Ectodermal cell (in vitro differentiated cells): ENCODE data around the gene PPP1R26.

Experiments used
- H3K27ac ChIP-seq: 2 replicates; pipeline ENCODE4 v1.7.0; 2013; ENCODE audit warnings: mild to moderate bottlenecking, low read depth, low read length; ENCODE audit not compliant: insufficient read depth, poor library complexity, severe bottlenecking
- H3K27me3 ChIP-seq: 2 replicates; pipeline ENCODE4 v1.7.0; 2013; ENCODE audit warnings: mild to moderate bottlenecking, low read length; ENCODE audit not compliant: insufficient read depth, control insufficient read depth, poor library complexity, severe bottlenecking
- H3K36me3 ChIP-seq: one replicate; pipeline ENCODE4 v1.7.0; 2013; ENCODE audit warnings: low read length; ENCODE audit not compliant: control insufficient read depth, insufficient read depth
- H3K4me1 ChIP-seq: one replicate; pipeline ENCODE4 v1.7.0; 2013; ENCODE audit warnings: low read length; ENCODE audit not compliant: control insufficient read depth, insufficient read depth
- H3K4me3 ChIP-seq: 2 replicates; pipeline ENCODE4 v1.7.0; 2013; ENCODE audit warnings: low read depth, low read length, control low read depth; ENCODE audit not compliant: insufficient read depth
- H3K9me3 ChIP-seq: 2 replicates; pipeline ENCODE4 v1.7.0; 2013; ENCODE audit warnings: mild to moderate bottlenecking, low read length, moderate library complexity; ENCODE audit not compliant: control insufficient read depth
- WGBS, 2 experiments: methylation state at CpG; one replicate each; pipeline ENCODE4 v1.1.7; 2013; ENCODE audit warnings: missing lambda C conversion rate in 2 of 2; 5-methylcytosine and 5-hydroxymethylcytosine counted together

PPP1R26 gene

DNA sequence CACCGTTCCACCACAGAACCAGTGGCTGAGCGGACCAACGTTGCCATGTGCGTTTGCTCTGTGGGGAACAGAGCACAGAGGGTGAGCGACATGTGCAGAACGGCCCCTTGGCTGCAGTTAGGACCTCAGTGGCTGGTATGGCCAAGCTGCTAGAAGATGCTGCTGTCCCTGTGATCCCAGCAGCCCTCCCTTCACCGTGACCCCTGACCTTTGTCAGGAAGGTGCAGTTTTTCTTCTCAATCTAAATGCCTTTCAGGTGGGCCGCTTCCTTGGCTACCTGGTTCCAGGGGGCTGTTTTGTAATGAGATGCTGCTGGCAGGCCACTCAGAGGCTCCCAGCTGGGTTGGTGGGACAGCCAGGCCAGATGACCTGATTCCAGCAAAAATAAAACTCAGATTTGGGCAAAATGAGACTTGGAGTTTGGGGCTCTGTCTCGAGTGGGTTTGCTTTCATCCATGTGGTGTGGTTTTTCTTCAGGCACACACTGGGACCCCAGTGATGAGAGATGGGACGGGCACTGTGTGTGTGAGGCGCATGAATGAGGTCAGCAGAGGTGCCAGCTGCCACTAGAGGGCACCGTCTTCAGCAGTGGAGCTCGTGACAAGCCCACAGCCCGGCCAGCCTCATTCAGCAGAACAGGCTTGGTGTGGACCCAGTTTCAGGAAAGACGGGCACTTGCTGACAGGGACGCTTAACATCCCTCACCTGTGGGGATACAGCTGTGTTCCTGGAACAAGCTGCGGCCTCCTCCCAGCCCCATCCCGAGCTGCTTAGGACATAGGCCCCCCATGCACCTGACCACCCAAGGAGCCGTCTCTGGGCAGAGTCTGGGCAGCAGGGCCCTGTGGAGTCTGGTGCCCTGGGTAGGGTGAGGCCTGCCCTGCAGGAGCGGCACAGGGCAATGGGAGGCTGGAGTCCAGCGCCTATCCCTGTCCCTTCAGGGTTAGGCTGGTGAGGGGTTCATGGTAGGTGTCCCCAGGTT is 25.0 kb downstream of the PPP1R26 start:
- Histone ChIP-seq H3K36me3 (peaks cover 14% of the 10 kb centered on the region), H3K9me3 (no peaks in the 10 kb centered on the region), H3K4me3 (no peak overlapping the region), H3K27ac (no peak overlapping the region), H3K27me3 (no peaks in the 10 kb centered on the region), H3K4me1 (peaks cover 18% of the 10 kb centered on the region)
- 84 to 86% methylated on average over 21 of the region's 21 CpGs for WGBS, 2 experiments

DNA sequence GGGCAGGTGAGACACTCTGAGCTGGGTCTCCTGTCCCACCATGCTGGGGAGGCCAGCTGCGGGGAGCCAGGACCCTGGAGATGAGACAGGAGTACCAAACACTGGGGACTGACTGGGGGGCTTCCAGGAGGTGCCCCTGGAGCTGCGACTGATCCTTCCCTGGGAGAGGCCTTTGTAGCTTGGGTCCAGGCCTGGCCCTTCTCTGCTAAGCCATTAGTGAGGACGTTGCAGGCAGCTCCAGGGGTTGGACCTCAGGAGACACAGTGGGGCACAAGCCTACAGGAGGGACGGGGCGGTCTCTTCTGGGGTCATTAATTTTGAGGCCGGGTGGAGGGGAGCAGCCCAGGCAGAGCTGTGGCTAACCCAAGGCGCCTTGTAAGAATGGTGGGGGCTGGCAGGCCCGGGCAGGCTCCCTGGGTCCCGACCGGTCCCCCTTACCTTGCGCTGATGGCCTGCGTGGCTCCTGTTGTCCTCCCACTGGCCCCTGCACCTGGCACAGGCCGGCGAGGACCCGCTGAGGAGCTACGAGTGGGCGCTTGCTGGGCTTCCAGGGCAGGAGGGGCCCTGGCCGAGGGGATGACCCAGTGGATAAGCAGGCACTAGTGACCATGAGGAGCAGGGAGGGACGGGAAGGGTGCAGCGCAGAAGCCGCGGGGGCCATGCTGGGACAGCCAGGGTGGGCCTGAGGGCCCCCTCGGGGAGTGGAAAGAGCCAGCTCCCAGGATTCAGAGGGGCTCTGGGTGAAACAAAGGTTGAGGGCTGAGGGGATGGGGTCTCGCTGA is 26.0 kb downstream of the PPP1R26 start:
- Histone ChIP-seq H3K4me3 (no peak overlapping the region), H3K36me3 (peaks cover 14% of the 10 kb centered on the region), H3K27ac (no peak overlapping the region), H3K9me3 (no peaks in the 10 kb centered on the region), H3K27me3 (no peaks in the 10 kb centered on the region), H3K4me1 (peaks cover 18% of the 10 kb centered on the region)
- 95% methylated on average over 24 of the region's 24 CpGs for WGBS, 2 experiments

DNA sequence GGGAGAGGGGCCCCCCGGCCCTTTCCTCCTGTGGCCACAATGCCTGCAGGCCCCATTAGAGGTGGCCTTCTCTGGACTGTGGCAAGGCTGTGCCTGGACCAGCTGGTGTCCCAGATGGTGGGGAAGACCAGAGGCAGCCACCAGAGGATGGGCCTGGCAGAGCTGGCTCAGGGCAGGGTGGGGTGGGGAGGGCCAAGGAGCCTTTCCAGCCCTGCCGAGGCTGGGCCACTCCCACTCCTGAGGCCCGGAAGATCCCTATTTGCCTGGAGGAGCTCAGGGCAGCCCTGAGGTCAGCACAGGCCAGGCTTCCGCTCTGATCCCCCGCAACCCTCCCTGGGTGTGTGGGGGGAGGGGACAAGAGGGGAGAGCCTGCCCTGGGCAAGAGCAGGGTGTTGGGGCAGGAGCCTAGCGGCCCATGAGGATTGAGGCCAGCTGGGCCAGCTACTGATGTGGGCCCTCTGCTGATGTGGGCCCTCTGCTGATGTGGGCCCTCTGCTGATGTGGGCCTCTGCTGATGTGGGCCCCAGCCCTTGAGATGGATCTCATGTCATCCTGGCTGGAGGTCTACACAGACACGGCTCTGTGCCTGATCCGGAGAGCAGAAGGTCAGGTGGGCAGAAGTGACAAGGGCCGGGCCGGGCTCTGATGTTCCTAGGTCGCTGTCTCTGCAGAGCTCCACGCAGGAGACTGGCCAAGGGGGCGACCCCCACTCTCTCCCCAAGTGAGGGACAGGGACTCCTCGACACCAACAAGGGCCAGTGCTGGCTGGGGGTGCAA is 26.9 kb downstream of the PPP1R26 start:
- Histone ChIP-seq H3K36me3 (peaks cover 14% of the 10 kb centered on the region), H3K27me3 (no peaks in the 10 kb centered on the region), H3K4me1 (peaks cover 16% of the 10 kb centered on the region), H3K9me3 (no peaks in the 10 kb centered on the region), H3K4me3 (no peak overlapping the region), H3K27ac (no peak overlapping the region)
- WGBS, 2 experiments: 74 to 79% methylated on average over 14 of the region's 14 CpGs

DNA sequence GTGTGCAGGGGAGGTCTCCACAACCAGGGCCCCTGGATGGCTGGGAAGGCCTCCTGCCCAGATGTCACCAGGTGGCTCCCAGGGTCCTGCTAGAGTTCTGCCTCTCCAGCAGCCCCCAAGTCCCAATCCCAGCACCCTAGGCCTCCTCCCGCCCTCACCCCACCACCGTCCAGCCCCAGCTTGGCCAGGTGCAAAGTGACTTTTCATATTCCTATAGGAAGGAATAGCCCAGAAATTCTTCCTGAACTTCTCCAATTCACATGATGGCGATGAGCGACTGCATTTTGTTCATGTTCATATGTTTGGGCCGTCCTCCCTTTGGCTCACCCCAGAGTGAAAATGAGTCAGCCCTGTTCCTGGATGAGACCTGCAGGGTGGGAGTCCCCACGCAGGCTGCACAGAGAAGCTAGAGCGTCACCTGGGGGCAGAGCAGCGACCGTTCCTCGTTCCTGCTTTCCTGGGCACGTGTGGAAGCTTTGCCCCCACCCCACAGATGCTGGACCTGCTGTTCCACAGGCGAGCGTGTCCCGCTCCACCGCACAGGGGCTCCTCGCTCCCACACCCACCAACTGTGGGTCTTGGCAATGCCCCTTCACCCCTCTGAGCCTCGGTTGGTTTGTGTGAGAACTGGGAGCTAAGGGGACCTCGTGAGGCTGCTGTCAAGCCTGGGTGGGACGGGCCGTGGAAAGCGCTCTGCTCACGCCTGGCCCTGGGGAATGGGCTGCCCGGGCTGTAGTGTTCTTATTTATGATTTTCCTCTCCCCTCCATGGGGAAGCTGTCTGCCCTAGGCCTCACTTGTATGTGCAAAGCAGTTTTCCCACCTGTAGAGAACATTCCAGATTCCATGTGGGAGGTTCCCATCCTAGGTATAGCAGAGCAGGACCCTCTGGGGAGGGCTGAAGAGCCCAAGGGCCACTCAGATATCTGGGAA is 27.8 kb downstream of the PPP1R26 start:
- Histone ChIP-seq H3K27ac (no peak overlapping the region), H3K4me1 (peaks cover 9% of the 10 kb centered on the region), H3K36me3 (peaks cover 14% of the 10 kb centered on the region), H3K27me3 (no peaks in the 10 kb centered on the region), H3K9me3 (no peaks in the 10 kb centered on the region), H3K4me3 (no peak overlapping the region)
- 91 to 94% methylated on average over 23 of the region's 23 CpGs for WGBS, 2 experiments

DNA sequence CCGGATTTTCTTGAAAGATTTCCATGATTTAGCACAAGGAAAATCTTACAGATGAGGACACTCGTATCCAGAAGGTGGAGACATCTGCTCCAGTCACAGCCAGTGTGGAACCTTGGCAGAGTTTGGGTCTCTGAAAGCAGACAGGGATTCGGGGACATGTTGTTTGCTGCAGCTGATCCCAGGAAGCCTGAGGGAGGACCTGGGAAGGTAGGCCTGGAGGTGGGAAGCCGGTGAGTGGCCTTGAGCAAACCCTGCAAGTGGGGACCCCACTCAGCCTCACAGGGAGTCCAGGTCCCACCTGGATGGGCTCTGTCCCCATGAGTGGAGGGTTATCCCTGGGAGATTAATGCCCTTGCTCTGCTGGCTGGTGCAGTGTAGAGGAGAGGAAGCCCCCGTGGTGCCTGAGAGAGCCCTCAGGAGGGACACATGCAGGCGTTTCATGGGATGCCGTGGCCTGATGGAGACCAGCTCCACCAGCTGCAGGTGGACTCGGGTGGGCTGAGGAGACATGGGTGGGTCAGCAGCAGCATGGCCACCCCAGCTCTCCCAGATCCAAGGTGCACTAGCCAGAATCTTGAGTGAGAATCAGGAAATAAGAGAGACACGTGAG is 28.7 kb downstream of the PPP1R26 start:
- Histone ChIP-seq H3K36me3 (peaks cover 9% of the 10 kb centered on the region), H3K4me3 (no peak overlapping the region), H3K4me1 (peaks cover 9% of the 10 kb centered on the region), H3K27me3 (no peaks in the 10 kb centered on the region), H3K27ac (no peak overlapping the region), H3K9me3 (no peaks in the 10 kb centered on the region)
- WGBS, 2 experiments: 92 to 93% methylated on average over 9 of the region's 9 CpGs

DNA sequence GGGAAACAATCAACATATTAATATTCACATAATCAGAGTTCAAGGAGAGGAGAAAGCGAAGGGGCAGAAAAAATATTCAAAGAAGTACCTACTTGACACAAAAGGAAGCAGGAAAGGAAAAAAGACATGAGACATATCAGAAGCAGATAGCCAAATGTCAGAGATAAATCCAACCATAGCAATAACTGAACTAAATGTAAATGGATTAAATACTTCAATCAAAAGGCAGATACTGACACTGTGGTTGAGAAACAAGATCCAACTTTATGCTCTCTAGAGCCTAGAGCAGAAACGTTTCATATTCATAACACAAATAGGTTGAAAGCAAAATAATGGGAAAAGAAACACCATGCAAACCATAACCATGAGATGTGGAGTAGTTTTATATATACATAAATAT is 29.9 kb downstream of the PPP1R26 start:
- H3K9me3 ChIP-seq: no peaks in the 10 kb centered on the region
- H3K27me3 ChIP-seq: no peaks in the 10 kb centered on the region
- WGBS, 2 experiments: 80% methylated on average over 2 of the region's 2 CpGs; no CpG with 5 or more reads in 1 of the 2 experiments
- H3K4me3 ChIP-seq: no peak overlapping the region
- no peak overlapping the region for H3K27ac ChIP-seq
- H3K4me1 ChIP-seq: peaks cover 9% of the 10 kb centered on the region
- H3K36me3 ChIP-seq: no peaks in the 10 kb centered on the region

DNA sequence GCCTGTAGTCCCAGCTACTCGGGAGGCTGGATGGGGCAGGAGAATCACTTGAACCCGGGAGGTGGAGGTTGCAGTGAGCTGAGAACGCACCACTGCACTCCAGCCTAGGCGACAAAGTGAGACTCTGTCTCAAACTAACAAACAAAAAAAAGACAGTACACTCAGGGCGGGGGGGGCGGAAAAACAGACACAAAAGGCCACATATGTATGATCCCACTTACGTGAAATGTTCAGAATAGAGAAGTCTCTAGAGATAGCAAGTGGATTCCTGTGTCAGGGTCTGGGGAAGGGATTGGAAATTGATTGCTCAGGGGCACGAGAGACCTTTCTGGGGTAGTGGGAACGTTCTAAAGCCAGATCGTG is 32.6 kb downstream of the PPP1R26 start:
- Histone ChIP-seq H3K27ac (no peak overlapping the region), H3K36me3 (no peaks in the 10 kb centered on the region), H3K4me1 (no peaks in the 10 kb centered on the region), H3K27me3 (no peaks in the 10 kb centered on the region), H3K9me3 (no peaks in the 10 kb centered on the region), H3K4me3 (no peak overlapping the region)
- 92 to 94% methylated on average over 10 of the region's 10 CpGs for WGBS, 2 experiments

DNA sequence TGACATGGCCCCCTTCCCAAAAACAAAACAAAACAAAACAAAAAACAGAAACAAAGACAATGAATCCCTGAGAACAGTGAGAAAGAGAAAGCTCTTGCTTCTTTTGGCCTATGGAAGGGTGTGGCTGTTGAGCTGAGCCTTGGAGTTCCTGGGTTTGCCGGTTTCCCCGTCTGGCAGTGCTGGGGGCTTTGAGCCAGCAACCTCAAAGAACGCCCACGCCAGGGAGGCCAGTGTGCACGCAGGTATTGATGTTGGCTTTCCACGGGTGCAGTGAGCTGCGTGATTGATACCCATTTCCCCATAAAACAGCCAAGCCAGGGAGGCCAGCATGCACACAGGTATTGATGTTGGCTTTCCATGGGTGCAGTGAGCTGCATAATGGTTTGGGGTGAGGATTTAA is 33.3 kb downstream of the PPP1R26 start:
- WGBS, 2 experiments: 90 to 92% methylated on average over 7 of the region's 7 CpGs
- H3K27ac ChIP-seq: no peak overlapping the region
- no peaks in the 10 kb centered on the region for H3K4me1 ChIP-seq
- no peaks in the 10 kb centered on the region for H3K36me3 ChIP-seq
- H3K9me3 ChIP-seq: no peaks in the 10 kb centered on the region
- no peak overlapping the region for H3K4me3 ChIP-seq
- no peaks in the 10 kb centered on the region for H3K27me3 ChIP-seq

DNA sequence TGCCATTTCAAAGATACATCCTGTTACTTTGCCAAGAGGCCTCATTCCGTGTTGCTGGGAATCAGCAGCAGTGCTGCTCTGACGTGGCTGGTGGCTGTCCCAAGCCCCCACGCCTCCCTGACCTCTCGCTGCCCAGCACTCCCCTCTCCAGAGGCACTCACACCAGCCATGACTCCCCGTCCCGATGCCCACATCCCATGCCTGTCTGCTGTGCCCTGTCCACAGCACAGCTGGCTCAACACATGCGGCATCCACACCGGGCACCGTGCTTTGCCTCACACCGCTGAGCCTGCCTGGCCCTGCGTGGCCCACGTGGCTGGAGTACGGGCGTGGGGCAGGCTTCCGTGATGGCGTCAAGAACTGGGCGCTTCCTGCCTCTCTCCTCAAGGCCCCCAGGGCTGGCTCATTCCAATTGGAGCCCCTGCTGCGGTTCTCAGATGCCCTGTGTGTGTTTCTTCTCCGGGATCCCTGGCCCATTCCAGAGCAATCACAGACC is 33.8 kb downstream of the PPP1R26 start:
- 92 to 93% methylated on average over 19 of the region's 19 CpGs for WGBS, 2 experiments
- H3K36me3 ChIP-seq: no peaks in the 10 kb centered on the region
- H3K4me3 ChIP-seq: no peak overlapping the region
- no peaks in the 10 kb centered on the region for H3K27me3 ChIP-seq
- no peak overlapping the region for H3K27ac ChIP-seq
- no peaks in the 10 kb centered on the region for H3K4me1 ChIP-seq
- no peaks in the 10 kb centered on the region for H3K9me3 ChIP-seq
